IPS-18c (cell line): ENCODE data around the gene KRT78.
"Not testable (repeated sequence)": the region's sequence is repeated elsewhere in the genome, so short reads cannot be mapped to it uniquely, and the experiment has no call there.

Source experiments
- H3K4me3 ChIP-seq: 2 replicates; pipeline ENCODE4 v1.7.0; 2013; ENCODE audit warnings: low read depth, mild to moderate bottlenecking, low read length, moderate library complexity; ENCODE audit not compliant: insufficient read depth
- H3K9me3 ChIP-seq: one replicate; pipeline ENCODE4 v1.6.1; 2013; ENCODE audit warnings: mild to moderate bottlenecking, low read length, moderate library complexity; ENCODE audit not compliant: control insufficient read depth, insufficient read depth

KRT78 gene, protein sequence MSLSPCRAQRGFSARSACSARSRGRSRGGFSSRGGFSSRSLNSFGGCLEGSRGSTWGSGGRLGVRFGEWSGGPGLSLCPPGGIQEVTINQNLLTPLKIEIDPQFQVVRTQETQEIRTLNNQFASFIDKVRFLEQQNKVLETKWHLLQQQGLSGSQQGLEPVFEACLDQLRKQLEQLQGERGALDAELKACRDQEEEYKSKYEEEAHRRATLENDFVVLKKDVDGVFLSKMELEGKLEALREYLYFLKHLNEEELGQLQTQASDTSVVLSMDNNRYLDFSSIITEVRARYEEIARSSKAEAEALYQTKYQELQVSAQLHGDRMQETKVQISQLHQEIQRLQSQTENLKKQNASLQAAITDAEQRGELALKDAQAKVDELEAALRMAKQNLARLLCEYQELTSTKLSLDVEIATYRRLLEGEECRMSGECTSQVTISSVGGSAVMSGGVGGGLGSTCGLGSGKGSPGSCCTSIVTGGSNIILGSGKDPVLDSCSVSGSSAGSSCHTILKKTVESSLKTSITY

DNA sequence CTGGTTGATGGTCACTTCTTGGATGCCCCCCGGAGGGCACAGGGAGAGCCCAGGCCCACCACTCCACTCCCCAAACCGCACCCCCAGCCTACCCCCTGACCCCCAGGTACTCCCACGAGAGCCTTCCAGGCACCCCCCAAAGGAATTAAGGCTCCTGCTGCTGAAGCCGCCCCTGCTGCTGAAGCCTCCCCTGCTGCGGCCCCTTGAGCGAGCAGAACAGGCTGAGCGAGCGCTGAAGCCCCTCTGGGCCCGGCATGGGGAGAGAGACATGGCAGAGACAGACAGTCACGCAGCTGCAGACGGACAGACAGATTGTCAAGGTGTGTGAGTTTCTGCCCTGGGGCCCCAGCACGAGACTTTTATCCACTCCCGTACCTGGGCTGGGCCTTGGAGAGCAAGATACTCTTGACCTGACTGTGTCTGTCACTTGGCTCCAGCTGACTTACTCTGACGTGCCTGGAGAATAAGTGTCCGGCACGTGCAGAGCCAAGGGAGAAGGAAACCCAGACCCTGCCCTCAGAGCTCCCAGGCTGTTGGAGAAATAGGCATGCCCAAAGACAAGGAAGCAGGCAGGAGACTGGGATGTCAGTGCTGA lies at the start of gene KRT78:
KRT78 (minus strand) TSS at position 334 of the 595 bp plus-strand sequence; CDS start at position 270, 64 bp downstream.
- Histone ChIP-seq H3K9me3 (peaks cover 2% of the 10 kb centered on the region), H3K4me3 (no peak within 1 kb of the TSS)

DNA sequence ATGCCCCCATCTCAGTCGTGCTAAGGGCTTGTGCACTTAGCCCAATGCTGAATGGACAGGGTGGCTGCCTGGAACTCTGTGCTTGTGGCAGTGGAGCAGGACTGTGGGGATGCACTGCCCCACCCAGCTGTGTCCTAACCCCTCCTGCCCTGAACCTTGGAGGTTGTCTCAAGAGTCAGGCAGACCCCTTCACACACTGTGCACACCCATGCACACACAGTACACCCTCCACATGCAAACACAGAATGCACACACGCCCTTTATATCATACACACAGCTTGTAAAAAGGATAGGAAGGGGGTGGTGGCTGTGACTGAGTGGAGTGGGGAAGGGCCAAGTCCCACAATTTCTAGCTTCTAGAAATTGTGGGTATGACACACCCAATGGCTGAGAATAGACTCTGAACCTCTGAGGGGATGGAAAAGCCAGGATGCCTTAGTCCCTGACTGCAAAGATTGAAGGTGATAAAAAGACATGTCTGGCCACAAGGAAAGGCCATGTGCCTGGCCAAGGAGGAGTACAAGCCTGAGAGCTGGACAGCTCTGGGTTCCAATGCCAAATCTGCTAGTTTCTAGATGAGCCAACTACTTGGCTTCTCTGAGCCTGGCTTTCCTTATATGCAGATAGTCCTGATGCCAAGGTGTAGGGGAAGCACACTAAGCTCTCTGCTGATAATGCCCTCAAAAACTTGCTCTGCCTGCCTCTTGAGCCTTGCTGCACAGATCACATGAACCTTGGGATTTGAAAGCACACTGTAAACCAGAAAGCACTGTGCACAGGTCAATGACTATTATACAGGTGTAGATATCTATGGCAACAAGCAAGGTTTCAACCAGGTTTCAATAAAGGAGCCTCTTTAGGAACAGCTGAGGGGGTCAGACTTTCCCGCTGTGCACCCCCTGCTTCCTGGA lies 47.7 kb upstream of the KRT78 start:
- H3K4me3 ChIP-seq = no peak overlapping the region

DNA sequence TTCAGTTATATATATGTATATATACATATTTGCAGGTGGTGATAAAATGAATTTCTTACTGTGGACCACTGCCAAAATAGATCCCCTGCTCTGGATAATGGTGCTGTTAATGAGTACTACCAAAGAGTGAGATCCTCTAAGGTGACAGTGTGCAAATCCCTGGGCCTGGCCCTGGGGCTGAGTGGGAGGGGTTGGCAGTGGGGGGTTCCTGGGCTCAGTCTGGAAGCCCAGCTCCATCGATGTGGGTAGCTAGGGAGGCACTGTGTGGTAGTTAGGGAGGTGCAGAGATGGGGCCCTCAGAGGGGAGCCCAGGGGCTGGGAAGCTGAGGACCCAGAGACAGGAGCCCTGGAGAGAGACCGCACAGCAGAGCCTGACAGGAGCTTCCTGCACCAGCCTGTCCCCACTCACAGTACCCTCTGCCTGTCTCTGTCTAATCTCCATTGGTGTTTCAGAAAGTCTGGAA lies 47.0 kb upstream of the KRT78 start:
- no peak overlapping the region for H3K4me3 ChIP-seq

More for the DNA sequence above, 47.7 kb upstream of the KRT78 start:
- no peaks in the 10 kb centered on the region for H3K9me3 ChIP-seq

DNA sequence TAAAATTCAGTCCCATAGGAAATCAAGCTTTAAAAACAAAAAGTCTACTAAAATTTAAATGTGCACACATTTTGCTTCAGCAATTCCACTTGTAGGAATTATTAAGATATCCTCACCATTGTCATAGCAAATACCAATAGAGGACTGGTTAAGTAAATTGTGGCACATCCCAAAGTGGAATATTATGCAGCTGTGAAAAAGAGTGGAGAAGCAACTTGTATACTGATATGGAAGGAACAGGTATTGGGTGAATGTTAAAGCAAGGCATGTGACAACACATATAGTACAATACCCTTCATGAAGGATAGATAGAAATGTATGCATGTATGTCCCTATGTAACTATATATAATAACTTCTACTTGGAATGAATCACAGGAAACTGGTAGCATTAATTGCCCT lies 44.2 kb upstream of the KRT78 start:
- Histone ChIP-seq H3K4me3 (no peak overlapping the region), H3K9me3 (no peaks in the 10 kb centered on the region)

More for the DNA sequence above, 47.0 kb upstream of the KRT78 start:
- no peaks in the 10 kb centered on the region for H3K9me3 ChIP-seq

DNA sequence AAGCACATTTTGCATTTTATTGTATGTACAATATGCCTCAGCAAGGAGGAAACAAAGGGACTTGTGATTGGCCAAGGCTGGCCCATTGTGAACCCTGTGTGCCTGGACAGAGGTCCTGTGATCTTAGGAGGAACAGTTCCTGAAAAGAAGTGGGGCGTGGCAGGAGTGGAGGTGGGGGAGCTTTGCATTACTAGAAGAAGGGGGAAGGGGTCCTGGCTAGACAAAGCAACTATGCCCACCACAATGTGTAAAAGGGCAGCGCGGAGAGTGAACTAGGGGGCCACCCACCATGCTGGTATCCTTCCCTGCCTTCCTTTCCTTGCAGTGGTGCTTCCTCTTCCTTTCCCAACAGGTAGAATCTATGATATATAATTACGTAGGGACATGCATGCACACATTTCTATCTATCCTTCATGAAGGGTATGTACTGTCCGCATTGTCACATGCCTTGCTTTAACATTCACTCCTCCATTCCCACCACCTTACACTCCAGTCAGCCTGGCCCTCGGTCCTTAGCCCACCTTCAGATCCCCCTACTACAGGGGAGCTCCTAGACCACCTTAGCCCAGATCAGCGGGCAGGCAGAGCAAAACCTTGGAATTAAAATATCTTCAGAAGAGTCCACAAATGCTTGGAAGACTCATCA lies 43.5 kb upstream of the KRT78 start:
- no peak overlapping the region for H3K4me3 ChIP-seq
- H3K9me3 ChIP-seq = no peaks in the 10 kb centered on the region

DNA sequence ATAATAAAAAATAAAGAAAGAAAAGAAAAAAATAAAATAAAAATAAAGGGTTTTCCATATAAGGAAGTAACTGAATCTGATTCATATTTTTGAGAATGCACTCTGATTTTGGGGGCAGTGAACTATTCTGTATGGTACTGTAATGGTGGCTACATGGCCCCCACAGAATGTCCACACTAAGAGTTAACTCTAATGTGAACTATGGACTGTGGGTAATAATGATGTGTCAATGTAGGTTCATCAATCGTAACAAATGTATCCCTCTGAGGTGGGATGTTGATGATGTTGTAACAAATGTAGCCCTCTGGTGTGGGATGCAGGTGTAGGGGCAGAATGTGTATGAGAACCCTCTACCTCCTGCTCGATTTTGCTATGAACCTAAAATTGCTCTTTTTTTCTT lies 42.2 kb upstream of the KRT78 start:
- Histone ChIP-seq H3K4me3 (no peak overlapping the region), H3K9me3 (no peaks in the 10 kb centered on the region)

DNA sequence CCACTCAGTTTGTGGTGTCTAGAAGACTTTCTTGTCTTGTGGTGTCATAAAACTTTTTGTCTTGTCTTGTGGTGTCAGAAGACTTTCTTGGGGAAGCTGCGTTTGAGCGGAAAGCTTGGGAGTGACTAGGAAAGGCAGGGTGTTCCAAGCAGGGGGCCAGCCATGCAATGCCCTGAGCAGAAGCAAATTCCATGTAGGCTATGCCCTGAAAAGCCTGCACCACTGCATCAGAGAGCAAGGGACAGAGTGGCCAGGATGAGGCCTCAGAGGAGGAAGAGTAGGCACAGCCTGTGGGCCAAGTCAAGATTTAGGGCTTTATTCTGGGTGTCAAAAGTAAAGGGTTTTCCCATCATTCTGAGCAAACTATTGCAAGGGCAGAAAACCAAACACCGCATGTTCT lies 41.6 kb upstream of the KRT78 start:
- no peaks in the 10 kb centered on the region for H3K9me3 ChIP-seq
- H3K4me3 ChIP-seq = no peak overlapping the region

DNA sequence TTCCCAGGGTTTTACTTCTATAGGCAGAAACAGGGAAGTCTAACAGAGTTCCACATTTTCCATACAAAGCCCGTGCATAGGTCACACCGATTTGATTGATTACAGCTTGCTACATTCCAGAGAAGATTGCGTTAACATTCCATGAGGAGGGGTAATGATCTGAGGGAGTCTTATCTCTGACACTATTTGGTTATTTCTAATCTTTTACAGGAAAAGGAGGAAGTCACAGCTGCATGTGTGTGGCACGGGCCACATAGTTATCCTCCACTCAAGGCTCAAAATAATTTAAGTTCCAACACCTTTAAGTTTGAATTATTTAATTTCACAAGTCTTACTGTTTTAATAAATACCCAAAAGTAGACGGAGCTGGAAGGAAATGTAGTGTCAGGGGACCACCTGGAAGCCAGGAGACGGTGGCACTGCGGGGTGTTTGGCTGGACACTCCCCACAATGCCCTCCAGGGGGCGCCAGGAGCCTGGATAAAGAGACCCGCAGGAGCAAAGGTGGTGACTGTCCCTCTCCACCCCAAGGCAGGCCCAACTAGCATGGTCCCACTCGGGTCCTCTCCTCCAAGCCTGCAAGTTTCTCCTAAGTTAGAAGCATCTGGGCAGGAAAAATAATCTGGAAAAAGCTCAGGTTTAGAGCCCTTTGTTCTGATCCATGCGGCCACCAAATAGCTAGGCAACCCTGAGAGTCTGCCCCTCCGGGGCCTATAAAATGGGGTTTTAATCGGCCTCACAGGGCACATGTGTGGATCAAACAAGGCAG lies 35.9 kb upstream of the KRT78 start:
- Histone ChIP-seq H3K9me3 (no peaks in the 10 kb centered on the region), H3K4me3 (no peak overlapping the region)

DNA sequence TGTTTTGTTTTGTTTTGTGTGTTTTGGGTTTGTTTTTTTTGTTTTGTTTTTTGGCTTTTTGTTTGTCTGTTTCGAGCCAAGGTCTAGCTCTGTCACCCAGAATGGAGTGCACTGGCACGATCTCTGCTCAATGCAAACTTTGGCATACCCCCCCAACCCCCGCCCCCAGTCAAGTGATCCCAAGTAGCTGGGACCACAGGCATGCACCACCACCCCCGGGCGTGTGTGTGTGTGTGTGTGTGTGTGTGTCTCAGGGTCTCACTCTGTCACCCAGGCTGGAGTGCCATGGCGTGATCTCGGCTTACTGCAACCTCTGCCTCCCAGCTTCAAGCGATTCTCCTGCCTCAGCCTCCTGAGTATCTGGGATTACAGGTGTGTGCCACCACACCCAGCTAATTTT lies 31.7 kb upstream of the KRT78 start:
- H3K4me3 ChIP-seq, H3K9me3 ChIP-seq: not testable (repeated sequence)

DNA sequence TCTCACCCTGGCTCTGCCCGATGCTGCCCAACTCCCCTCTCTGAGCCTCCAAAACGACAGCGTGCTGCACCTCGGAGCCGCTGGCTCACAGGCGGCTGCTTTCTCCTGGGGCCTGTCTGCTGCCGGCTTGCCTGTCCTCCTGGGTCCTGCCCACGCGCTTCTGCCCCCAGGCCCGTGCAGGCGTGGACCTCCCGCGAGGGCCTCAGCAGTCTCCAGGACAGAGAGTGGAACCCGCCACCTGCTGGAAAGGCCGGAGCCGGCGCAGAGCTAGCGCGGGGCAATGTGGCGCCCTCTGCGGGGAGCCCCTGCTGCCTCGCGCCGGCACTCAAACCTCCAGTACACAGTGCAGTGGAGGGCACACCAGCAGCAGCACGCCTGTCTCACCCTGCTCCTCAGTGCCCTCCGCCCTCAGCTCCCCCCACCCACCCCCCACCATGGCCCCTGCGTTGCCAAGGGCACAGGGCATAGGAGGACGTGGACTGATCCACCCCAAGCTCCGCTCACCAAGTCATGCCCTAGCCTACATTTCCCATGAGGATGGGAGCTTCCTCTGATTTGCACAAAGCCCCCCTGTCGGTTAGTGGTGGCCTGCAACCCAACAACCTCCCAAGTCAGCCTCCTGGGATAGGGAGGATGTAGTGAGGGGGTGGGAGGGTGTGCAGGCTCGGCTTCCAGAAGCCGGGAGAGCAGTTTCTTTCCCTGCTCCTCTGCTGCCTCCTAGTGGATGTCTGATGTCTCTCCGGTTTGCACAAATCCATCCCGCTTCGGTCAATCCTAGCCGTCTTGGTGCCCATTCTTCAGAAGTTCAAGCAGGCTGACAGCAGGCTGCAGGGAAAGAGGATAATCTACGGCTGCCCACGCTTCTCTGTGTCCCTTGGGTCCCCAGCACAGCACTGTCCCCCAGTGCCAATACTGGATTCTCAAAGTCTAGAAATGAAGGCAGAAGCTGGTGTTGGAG lies 30.9 kb upstream of the KRT78 start:
- Histone ChIP-seq H3K9me3 (no peaks in the 10 kb centered on the region), H3K4me3 (peak overlapping the region; percentile 11; the same call in 1 of the 2 replicates)

DNA sequence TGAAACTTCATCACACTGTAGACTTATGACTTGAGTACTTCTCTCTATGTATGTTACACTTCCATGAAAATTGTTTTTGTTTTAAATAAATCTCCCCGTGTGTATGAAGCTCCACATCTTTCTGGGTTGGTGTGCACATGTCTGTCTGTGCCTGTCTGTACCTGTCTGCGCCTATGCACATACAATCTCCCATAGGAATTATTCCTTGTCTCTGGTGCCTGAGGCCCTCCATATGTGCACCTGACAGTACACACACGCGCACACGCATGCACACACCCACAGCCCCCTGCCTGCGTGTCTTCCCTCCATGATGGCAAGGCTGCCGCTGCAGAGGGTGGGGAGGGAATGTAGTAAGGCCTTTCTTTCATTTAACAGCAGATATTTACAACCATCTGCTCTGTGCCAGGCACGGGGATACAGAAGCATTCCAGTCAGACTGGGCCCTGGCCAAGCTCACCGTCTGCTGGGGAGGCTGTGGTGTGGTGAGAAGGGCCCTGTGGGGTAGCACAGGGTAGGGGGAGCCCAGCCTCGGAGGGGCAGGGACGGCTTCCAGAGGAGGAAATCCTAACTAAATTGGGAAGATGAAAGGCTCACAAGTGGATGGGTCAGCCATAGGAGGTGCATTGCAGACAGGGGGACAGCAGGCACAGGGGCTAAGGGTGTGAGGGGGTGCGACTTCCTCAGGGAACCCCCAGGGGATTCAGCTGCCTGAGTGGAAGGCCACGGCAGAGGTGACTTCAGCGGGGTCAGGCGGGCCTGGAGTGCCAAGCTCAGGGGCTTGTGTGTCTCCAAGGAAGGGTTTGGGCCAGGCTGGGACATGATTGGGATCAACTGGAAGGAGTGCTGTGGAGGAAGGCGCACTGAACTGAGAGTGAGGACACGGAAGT lies 30.0 kb upstream of the KRT78 start:
- peak overlapping the region; percentile 11; the same call in 1 of the 2 replicates for H3K4me3 ChIP-seq
- no peaks in the 10 kb centered on the region for H3K9me3 ChIP-seq

DNA sequence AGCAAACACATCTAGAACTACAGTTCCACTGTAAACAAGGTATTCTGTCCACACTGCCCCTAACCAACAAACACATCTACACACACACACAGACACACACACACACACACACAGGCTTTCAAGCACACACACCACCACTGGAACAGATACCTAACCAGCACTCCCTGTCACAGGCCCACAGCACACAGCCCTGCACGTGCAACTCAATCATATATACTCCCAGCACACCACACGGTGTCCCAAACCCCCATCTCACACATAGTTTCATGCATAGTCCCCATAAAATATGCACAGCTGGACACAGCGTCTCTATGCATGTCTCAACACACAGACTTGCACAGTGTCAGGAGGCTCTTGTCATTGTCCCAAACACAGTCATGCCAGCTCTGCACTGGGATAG lies 28.4 kb upstream of the KRT78 start:
- no peaks in the 10 kb centered on the region for H3K9me3 ChIP-seq
- H3K4me3 ChIP-seq = no peak overlapping the region

DNA sequence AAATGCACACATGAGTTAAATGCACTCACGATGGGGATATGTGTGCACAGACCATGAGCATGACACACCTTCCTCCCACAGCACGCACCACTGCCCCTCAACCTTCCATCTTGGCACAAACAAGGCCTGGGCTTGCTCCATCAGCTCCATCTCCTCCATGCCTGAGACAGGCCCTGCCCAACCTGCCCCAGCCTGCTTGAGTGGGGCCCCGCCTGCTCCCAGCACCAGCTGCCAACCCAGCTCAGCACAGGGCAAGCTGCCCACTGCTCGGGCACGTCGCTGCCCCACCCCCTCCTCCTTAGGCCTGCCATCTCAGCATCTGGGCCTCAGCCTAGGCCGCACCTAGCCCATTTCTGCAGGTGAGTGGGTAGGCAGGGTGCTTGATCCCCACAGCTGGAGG lies 27.6 kb upstream of the KRT78 start:
- no peaks in the 10 kb centered on the region for H3K9me3 ChIP-seq
- H3K4me3 ChIP-seq = no peak overlapping the region

DNA sequence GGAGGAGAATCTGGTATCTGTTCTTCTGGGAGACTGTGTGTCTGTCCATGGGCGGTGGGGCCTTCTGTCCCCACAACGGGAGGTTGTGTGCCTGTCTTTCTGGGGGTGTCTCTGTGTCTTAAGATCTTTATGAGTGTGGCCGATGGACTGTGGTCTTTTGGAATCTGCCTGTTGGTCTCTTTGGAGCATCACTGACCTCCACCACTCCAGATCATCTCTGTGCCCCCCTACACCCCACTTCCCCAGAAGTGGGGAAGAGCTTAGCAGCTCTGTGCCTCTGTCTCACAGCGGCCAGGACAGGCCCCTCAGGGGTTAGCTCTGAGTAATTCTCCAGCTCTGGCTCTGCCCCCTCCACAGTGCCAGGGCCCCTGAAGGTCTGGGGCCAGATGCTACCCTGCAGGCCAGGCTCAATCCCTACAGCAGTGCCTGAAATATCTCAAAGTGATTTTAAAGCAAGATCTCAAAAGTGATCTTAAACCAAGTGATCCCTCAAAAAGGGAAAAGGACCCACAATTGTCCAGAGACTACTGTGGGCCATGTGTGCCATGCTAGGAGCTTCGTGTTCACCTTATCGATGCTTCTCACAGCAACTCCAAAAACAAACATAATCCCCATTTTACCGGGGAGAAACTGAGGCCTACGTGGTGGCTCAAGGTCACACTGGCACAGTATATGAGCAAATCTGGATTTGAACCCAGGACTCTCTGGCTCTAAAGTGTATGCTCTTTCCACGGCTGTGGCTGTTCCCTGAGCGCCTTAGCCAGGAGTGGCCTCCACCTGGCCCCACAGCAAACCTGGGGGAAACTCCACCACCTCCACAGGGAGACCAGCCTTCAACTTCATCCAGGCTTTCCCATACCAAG lies 26.0 kb upstream of the KRT78 start:
- Histone ChIP-seq H3K4me3 (peak overlapping the region; percentile 40), H3K9me3 (no peaks in the 10 kb centered on the region)
